ENCODE data around the gene PPARGC1A.

Gene PPARGC1A, protein sequence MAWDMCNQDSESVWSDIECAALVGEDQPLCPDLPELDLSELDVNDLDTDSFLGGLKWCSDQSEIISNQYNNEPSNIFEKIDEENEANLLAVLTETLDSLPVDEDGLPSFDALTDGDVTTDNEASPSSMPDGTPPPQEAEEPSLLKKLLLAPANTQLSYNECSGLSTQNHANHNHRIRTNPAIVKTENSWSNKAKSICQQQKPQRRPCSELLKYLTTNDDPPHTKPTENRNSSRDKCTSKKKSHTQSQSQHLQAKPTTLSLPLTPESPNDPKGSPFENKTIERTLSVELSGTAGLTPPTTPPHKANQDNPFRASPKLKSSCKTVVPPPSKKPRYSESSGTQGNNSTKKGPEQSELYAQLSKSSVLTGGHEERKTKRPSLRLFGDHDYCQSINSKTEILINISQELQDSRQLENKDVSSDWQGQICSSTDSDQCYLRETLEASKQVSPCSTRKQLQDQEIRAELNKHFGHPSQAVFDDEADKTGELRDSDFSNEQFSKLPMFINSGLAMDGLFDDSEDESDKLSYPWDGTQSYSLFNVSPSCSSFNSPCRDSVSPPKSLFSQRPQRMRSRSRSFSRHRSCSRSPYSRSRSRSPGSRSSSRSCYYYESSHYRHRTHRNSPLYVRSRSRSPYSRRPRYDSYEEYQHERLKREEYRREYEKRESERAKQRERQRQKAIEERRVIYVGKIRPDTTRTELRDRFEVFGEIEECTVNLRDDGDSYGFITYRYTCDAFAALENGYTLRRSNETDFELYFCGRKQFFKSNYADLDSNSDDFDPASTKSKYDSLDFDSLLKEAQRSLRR

DNA sequence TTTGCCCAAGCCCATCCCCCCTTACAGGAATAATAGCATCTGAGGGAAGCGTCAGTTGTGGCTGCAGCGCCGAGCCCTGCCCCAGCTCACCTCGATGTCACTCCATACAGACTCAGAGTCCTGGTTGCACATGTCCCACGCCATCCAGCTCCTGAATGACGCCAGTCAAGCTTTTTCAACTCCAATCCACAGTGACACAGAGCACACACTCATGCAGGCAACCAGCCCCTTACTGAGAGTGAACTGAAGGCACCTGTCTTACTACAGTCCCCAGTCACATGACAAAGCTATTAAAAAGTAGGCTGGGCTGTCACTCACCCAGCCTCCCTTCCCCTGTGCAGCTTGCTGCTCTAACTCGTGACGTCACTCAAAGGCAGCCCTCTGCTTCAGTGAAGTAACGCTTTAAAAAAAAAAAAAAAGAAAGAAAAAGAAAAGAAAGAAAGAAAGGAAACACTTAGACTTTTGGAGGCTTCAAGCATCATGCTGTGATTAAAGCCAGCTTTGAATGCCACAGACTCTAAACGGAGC lies at the start of gene PPARGC1A:
TSS of gene PPARGC1A (minus strand) at position 234 of the 528 bp plus-strand sequence. CDS start at position 144, 90 bp downstream.
- DNase-seq: no peak

DNA sequence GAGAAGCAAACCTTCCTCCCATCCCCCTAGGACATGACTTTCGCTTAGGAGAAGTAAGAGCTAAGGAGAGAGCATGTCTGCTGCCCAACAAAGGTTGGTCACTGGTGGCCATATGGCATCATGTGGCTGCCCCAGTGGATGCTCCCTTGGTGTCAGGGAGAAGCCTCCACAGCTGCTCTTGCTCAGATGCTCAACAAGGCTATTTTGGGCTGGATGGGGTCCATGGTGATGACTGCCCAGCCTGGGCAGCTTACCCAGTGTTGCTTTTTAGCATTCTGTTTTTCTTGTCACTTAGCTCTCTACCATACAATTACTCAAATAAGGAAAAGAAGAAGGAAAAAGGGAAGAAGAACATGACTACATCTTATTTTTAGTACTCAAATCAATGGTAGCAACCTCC lies 48.9 kb upstream of the PPARGC1A start:
- no peak for DNase-seq

DNA sequence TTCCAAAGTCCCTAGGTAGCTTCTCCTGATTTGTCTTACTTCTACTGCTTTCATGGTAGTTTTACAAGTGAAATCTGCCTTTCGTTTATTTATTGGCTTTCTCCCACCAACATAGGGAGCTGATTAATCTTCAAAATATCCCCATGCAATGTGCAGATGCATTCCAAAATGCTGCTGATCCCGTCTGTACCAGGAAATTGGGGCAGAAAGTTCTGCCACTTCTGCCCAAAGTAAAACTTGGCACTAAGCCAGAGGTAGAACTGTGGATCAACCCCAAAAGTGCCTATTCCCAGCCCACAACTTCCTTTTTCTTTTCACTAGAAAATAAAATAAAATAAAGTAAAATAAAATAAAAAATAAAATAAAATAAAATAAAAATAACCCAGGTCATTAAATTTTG lies 47.3 kb upstream of the PPARGC1A start:
- DNase-seq: no peak

DNA sequence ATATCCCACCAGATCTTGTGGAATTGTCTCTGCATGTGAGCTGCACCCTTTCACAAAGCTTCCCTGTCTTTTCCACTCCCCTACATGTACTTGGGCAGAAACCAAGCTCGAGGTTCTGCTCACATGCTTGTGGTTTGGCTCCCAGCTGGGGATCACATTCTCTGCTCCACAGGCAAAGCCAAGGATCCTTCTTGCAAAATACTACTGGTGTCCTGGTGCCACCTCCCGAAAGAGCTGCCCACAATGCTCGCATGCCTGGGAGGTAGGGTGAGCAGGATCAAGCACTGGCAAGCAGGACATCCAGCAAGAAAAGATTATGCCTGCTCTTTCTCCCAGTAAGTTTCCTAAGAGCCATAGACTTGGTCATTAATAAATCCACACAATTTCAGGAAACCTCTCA lies 45.1 kb upstream of the PPARGC1A start:
- no peak for DNase-seq

DNA sequence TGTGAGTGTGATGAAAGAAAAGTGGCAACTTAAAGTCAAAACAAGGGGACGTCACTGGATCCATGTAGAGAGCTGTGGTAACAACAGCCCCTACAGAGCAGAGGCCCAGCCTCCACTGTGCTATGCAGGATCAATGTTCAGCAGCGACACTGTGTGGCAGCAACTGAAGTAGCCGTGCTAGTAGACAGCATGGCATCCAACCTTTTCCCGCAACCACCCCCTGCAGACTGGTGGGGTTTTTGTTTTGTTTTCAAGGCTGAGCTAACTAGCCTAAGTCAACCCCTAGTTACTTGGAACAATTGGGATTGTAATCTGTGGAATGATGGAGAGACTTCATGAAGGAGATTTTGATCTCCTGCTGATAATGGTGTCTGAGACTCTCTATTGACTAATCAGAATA lies 44.4 kb upstream of the PPARGC1A start:
- DNase-seq: no peak

DNA sequence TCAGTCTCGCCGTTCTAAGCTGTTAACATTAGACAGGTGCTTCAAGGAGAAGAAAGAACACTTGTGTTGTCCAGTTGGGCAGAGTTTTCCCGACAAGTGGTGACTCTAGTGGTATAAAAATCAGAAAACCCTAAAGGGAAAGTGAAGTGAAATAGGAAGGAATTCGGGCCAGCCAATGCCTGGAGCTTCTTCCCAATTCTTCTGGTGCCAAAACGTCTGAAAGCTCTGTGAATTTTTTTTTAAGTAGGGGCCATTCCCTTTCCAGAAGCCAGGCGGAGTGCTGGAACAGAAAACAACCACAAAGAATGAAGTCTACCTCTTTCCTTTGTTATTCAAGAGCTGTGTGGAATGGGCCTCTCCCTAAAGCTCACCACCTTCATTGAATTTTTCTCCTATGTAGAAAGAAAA lies 43.1 kb upstream of the PPARGC1A start:
- no peak for DNase-seq

DNA sequence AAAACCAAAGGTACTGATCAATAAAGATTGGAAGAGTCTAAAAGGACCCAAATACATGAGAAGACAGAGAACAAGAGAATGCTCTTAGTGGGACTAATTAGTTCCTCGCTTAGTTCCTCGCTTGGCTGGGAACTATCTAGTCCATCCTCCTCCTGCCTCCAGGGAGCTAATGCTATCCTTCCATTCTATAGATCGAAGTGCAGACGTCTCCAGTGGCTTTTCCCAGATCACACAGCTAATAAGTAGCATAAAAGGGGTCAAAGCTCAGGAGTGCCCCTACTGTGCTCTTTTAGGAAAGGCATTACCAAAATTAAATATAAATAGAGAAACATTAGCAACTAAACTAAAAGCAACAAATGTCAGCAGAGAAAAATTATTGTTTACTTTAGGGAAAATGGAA lies 42.3 kb upstream of the PPARGC1A start:
- DNase-seq: no peak

DNA sequence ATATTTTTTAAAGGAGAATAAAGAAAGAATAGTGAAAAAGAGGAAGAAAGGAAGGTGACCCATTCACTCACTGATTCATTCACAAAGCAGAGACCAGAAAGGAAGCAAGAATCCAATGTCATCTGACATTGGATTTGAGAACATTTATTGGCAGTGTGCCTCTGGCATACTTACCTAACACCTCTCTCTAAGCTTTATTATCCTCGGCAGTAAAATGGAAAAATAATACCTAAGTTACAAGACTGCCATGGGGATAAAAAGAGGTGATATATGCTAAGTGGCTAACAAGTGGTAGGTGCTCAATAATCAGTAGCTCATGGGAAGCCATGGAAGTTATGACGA lies 41.6 kb upstream of the PPARGC1A start:
- no peak for DNase-seq

DNA sequence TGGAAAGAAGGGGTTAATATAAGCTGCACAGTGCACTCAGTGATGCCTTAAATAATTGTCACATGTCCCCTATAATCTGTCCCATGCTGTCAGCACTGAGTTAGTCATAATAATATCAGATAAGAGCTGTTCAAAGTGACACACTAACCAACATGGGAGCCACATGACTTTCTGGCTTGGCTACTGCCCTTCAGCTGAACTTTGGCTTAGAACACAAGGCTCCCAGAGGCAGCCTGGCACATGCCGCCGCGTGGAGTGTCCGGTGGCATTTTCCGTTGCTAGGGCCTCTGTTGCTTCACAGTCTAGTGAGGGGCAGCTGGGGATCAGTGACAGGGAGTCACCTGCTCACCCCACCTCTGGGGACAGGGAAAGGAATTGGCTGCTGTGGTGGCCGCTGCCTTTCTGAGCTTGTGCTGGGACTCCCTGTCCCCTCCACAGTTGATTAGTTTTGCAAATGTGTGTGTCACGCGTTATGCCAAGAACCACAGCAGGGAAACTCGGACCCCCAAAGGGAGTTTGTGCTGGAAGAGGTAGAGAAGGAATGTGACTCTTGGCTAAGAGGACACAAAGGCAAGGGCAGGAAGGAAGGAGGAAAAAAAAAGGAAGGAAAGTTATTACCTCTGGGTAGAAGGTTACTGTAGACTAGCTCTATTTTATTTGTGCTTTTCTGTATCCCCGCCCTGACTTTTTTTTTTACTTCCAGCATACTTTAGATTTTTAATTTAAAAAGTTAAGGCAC lies 41.1 kb upstream of the PPARGC1A start:
- DNase-seq: no peak

DNA sequence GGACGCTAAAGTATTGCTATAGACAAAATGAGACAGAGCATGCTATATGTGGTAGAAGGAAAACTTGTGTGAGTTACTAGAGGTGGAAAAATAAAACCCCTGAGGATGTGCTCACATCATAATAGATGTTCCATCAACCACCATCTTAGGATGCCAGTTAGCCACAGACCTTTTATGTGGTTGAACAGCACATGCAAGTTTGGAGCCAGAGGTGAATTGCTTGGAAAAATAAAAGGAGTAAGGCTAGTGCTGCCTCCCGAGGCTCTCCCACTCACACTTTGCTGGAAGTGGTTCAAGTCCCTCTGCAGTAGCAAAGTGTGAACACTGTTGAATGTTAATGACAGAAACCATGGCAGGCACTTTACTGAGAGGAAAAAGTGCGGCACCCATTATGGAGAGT lies 39.4 kb upstream of the PPARGC1A start:
- no peak for DNase-seq

DNA sequence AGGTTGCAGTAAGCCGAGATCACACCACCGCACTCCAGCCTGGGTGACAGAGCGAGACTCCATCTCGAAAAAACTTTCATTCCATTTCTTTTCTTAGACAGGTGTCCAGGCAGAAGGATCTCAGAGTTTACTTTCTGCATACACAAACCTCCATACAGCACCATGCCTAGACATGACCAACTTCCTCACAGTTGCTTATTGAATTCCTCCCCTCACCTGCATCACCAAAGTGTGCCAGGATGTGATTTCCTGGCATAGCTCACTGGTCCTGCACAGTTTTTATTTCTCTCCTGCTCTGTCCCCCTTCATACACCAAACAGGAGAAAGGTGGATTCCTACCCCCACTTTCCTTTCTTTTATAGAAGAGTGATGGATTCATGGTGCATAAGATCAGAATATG lies 34.7 kb upstream of the PPARGC1A start:
- DNase-seq: no peak

DNA sequence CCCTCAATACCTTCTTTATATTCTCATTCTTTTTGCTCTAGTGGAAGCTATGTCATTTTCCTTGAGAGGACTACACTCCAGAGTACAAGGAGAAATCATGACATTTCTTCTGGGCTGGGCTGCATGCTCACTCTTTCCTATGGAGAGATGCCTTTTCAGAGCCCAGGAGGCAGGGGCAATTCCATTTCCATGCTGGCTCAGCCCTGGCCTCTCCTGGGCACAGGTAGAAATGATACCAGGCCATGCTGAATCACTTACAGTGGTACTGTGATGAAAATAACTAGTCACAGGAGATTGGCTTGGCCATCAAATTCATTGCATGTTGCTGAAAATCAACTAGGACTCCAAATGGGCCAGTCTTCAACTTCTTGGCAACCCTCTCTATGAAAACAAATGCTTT lies 34.0 kb upstream of the PPARGC1A start:
- DNase-seq: no peak

DNA sequence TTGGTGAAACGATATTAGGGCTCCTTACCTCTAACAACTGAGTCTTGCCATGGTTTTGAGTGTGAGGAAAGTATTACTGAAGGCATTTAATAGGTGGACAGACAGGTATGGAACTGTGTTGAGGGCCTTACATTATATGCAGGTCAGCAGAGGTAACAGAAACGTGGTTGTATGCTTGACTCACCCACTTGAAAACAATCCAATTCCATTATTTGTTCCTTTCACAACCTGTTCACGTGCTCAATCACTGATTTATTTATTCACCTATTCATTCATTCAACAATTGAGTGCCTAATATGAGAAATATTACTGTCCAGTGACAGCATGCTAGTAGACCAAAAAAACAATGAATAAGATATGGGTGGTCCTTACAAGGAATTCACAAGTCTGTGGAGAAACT lies 33.3 kb upstream of the PPARGC1A start:
- no peak for DNase-seq

DNA sequence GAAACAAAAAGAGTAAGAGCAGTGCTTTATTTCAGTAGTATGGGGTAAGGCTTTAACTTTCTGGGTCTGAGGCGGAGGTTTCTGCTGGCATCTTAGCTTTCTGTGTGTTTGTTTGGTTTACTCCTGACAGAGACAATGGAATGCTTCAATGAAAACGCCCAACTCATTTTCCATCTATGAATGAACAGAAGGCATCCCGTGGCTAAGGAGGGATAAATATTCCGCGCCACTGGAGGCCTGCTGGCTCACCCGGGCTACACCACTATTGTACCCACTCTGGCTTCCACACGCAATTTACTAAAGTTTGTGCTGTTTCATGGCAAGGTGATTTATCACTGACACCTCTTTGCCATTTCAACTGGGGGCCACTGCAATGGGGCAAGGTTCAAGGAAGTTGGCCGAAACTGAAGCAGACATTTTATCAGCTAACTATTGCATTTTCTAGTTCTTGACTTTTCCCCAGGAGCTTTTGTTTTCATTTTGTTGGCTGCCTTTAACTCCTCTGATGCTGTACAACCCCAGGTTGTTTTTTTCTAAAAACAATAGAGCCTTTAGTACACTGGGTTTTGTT lies 32.8 kb upstream of the PPARGC1A start:
- DNase-seq: no peak

DNA sequence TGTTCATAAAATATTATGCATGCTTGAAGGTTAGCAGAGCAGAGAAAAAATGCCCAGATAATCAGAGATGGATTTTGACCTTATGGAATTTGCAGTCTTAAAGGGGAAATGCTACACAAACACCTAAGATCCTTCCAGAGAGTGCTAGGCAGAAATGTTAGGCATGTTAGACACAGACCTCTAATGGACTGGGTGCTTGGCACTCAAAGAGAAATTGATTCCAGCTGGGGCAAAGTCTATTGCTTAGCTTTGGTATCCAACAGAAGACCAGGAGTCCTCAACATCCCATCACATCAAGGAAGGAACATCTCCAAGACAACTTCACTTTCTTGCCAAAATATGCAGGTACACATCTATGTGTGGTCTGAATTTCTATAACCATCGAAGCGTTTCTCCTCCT lies 32.2 kb upstream of the PPARGC1A start:
- no peak for DNase-seq

DNA sequence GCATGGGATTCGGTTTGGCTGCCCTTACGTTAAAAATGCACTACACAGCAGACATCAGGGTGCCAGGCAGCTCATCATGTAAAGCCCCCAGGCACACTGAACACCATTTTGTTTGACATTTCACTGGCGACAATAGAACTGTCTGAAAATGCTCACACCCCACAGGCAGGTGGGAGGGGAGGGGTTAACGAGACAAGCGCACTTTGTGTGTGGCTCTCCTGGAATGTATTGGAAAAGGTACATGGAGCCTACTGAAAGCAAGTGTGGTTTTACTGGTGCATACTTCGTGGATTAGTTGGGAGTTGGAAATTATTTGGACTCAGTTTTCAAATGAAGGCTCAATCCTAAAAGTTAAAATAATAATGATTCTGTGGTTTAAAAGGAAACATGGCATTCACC lies 31.6 kb upstream of the PPARGC1A start:
- DNase-seq: no peak

DNA sequence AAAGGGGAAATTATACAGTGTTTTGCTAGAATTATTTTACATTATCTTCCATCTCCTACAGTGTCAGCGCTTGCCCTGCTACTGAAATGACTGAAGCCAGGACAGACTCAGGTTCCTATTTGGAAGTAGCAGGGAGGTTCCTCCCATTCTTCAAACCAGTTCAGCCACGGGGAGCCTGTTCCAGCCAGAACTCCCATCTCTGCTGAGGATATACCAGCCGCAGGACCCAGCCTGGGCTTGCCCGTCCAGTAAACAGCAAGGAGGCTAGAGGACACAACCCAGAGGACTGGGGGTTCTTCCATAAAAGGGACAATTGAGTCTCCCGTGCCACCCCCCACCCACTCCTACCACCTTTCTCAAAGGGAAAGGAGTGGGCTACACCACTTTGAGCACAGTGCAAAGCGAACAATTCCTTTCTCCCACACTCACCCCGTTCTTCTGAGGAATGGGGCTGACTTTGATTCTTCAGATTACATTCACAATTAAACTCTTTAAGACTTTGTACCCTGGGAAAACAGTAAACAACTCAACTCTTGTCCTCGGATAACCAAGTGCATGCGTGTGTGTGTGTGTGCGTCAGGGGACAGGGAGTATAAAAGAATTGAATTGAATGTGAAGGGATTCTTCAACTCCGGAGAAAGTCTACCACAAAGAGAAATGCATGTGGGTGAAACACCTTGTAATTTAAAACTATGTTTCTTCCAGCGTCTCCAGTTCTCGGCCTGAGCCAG lies 31.0 kb upstream of the PPARGC1A start:
- DNase-seq: no peak

DNA sequence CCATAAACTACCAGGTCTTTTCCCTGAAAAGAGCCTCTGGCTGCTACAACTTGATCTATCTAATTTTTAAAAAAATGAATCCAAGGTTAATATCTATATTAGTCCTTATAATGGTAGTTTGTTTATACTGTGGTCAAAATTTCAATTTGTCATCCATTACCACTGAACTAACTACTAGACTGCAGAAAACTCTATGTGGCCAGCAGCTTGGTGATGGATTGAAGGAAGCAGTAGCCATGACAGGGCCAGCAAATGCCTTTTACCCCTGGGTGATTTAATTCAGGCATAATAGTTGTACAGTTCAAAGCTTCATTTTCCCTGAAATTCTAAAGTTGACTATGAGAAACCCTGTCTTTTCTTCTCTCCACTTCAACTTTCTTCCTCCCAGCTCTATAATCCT lies 30.4 kb upstream of the PPARGC1A start:
- DNase-seq: no peak

DNA sequence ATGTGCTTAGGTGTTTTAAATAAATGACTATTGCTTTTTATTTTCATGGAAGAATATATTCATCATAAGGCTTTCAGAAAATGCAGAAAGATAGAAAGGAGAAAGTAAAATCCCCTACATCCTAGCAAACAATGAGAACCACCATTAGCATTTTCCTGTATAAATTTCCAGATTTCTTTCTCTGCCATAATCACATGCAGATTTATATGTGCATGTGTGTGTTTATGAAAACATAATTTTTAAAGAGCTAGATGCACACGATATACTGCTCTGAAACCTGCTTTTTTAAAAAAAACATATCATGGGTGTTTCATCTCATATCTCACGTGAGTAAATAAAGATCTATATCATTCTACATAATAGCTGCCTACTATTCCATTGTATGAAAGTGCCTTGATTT lies 26.4 kb upstream of the PPARGC1A start:
- no peak for DNase-seq

DNA sequence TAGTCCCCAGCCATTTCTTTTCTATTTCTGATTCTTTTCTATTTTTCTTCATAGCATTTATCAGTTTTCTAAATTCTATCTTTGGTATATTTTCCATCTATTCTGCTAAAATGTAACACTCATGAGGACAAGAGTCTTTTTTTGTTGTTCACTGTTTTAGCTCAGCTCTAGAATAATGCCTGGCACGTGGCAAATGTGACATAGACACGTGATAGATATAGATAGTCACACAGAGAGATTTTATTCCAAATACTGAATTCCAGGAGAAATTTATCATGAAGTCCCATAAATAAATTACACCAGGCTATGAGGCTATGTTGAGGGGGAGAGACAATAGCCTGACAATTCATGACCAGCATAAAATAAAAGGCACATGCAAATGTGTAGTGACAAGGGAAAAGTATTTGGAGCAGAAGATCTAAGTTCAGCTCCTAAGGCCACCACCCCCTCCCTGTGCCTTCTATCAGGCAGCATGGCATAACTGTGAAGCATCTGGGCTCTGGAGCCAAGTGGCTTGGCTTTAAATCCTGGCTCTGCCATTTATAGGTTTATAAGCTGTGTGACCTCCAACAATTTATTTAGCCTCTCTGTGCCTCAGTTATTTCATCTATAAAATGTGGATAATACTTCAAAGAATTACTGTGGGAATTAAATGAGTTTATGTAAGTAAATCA lies 25.7 kb upstream of the PPARGC1A start:
- no peak for DNase-seq

DNA sequence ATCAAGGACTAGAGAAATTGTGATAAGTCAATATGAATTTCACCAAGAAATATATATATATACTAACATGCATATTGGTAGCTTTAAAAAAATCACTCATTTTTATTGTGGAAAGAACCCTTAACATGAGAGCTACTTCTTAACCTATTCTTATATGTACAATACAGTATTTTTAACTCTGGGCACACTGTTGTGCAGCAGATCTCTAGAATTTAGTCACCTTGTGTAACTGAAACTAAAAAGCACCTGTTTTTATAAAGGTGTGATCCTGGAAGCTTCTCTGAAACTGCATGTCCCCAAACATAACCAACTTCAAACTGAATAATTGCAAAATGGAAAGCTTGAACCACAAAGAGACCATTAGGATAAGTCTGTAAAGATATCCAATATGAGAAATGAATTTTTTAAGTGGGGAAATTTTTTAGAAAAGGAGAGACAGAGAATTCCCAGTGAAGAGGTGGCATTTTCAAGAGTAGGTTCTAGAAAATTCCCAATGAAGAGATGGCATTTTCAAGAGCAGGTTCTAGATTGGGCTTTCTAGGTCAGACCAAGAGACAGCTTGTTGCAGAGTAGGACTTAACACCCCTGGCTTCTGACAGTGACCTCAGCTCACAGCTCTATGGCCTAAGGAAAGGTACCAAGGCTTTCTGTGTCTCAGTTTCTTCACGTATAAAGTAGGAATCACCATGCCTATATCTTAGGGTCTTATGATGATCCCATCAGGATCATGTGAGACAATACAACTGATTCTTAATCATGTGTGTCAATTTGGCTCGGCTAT lies 22.0 kb upstream of the PPARGC1A start:
- DNase-seq: no peak

All from activated CD4-positive, CD25-positive, alpha-beta regulatory T cell (primary cell).